A549 (cell line): ENCODE measurements around the gene ZNF407.

Source experiments
- BHLHE40 ChIP-seq: IDR thresholded peaks from 2 replicates; pipeline ENCODE4 v1.6.1; 2012; ENCODE audit warnings: low read depth, low read length, inconsistent platforms
- ESRRA ChIP-seq: fragments of 150-350 bp; IDR thresholded peaks from 2 replicates; pipeline ENCODE4 v1.6.1; 2014; ENCODE audit warnings: mild to moderate bottlenecking, low read length, borderline replicate concordance
- JUNB ChIP-seq: fragments of >200 bp; sonication (Bioruptor Twin); formaldehyde crosslinking; IDR thresholded peaks from 2 replicates; pipeline ENCODE4 v1.6.1; 2016
- TF ChIP-seq, protein P1 (sequence below): fragments of >200 bp; sonication (Bioruptor Twin); formaldehyde crosslinking; IDR thresholded peaks from 3 replicates; pipeline ENCODE4 v1.5.1; 2016
- TF ChIP-seq, protein P2 (sequence below): fragments of 150-350 bp; IDR thresholded peaks from 2 replicates; pipeline ENCODE4 v1.6.1; 2014; ENCODE audit warnings: low read depth, mild to moderate bottlenecking, low read length

DNA sequence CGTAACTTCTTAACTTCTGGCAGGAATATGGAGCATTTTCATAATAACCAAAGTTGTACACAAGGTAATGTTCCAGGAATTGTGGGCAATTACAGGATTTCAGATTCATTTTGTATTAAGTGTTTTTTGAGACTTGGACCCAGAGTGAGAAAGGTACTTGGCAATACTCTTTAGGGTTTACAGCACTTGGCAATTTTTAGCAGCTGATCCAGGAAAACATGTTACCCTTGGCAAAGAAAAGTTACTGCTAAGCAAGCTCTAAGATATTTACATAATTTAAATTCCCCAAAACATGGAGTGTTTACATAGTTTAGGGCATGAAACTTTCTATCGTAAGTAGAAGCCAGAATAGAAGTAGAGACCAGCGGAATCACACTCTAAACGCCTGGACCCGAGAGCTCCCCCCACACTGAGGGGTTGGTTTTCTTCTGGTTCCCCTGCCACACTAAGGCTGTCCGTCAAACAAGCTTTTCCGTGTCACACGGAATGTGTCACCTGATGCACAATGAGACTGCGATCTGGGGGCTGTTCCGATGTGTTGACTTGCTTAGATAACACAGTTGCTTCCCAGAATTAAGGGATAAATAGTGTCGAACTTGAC is 434.1 kb downstream of the ZNF407 start:
- TF ChIP-seq, protein P1, sequence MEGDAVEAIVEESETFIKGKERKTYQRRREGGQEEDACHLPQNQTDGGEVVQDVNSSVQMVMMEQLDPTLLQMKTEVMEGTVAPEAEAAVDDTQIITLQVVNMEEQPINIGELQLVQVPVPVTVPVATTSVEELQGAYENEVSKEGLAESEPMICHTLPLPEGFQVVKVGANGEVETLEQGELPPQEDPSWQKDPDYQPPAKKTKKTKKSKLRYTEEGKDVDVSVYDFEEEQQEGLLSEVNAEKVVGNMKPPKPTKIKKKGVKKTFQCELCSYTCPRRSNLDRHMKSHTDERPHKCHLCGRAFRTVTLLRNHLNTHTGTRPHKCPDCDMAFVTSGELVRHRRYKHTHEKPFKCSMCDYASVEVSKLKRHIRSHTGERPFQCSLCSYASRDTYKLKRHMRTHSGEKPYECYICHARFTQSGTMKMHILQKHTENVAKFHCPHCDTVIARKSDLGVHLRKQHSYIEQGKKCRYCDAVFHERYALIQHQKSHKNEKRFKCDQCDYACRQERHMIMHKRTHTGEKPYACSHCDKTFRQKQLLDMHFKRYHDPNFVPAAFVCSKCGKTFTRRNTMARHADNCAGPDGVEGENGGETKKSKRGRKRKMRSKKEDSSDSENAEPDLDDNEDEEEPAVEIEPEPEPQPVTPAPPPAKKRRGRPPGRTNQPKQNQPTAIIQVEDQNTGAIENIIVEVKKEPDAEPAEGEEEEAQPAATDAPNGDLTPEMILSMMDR = no peak
- TF ChIP-seq BHLHE40 (no peak), JUNB (no peak), ESRRA (no peak)
- TF ChIP-seq, protein P2, sequence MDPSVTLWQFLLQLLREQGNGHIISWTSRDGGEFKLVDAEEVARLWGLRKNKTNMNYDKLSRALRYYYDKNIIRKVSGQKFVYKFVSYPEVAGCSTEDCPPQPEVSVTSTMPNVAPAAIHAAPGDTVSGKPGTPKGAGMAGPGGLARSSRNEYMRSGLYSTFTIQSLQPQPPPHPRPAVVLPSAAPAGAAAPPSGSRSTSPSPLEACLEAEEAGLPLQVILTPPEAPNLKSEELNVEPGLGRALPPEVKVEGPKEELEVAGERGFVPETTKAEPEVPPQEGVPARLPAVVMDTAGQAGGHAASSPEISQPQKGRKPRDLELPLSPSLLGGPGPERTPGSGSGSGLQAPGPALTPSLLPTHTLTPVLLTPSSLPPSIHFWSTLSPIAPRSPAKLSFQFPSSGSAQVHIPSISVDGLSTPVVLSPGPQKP = no peak
